Fibroblast of villous mesenchyme (primary cell): ENCODE results near the gene EPC1. TPM values are rescaled to one million over a fixed set of nuclear protein-coding genes. Genes with fewer than 3 reads are reported as not detected.
"Not testable (repeated sequence)": the region's sequence is repeated elsewhere in the genome, so short reads cannot be mapped to it uniquely, and the experiment has no call there.

Source experiments
- DNase-seq: peaks from one replicate; pipeline ENCODE4 v3.0.0-alpha.2; 2010; ENCODE audit warnings: low read depth
- H3K4me3 ChIP-seq: 2 replicates; pipeline ENCODE4 v1.5.1; 2011; ENCODE audit warnings: low read depth, mild to moderate bottlenecking, low read length
- CTCF ChIP-seq: IDR thresholded peaks from 2 replicates; pipeline ENCODE4 v1.5.1; 2012; ENCODE audit warnings: low read depth, mild to moderate bottlenecking, low read length; ENCODE audit not compliant: insufficient read depth
- small RNA-seq: library from RNA; depleted of rRNA; stranded (forward); fragments of <200 nt; gene quantifications from one replicate; pipeline ENCODE3, GENCODE V24; 2012
- total RNA-seq: library from RNA; depleted of rRNA; stranded (reverse); fragments of >200 nt; gene quantifications from 2 replicates; pipeline ENCODE4 v1.2.3, GENCODE V29; 2012

Gene EPC1
- total RNA-seq, 1 donor = 19.4 TPM

- TF ChIP-seq CTCF = no peak
- no peak overlapping the region for H3K4me3 ChIP-seq
- no peak for DNase-seq
Measured at GRCh38 chr10:32229170-32229569, 117.8 kb downstream of the EPC1 start.

- no peak for TF ChIP-seq CTCF
Measured at GRCh38 chr10:32227802-32228201, 119.2 kb downstream of the EPC1 start.

GRCh38 chr10:32226624-32227023 is 120.3 kb downstream of the EPC1 start:
- no peak overlapping the region for H3K4me3 ChIP-seq
- DNase-seq = no peak
- TF ChIP-seq CTCF = no peak

More at GRCh38 chr10:32227802-32228201, 119.2 kb downstream of the EPC1 start:
- DNase-seq = no peak
- no peak overlapping the region for H3K4me3 ChIP-seq

GRCh38 chr10:32225976-32226375 is 121.0 kb downstream of the EPC1 start:
- DNase-seq = no peak
- no peak for TF ChIP-seq CTCF
- no peak overlapping the region for H3K4me3 ChIP-seq

- not testable (repeated sequence) for H3K4me3 ChIP-seq, DNase-seq
Measured at GRCh38 chr10:32222376-32222775, 124.6 kb downstream of the EPC1 start.

- DNase-seq, H3K4me3 ChIP-seq: not testable (repeated sequence)
Measured at GRCh38 chr10:32219156-32219555, 127.8 kb downstream of the EPC1 start.

GRCh38 chr10:32218206-32219044 is 128.5 kb downstream of the EPC1 start:
- DNase-seq, H3K4me3 ChIP-seq: not testable (repeated sequence)

Small RNA genes within 50 kb of the gene (small RNA-seq; reads per million reads assigned to genes)
- not detected for gene RNU6-1244P

Other genes with a start within 250 kb of the EPC1 start
- 9.3 and 20.3 TPM in 2 replicates for gene CCDC7, start 99.0 kb upstream of the EPC1 start, total RNA-seq